HG02588 (cell line): ENCODE results near the gene ANKRD65.
A peak's percentile ranks its signal among the peaks of the same experiment; 100 is the strongest.
"Not testable (repeated sequence)": the region's sequence is repeated elsewhere in the genome, so short reads cannot be mapped to it uniquely, and the experiment has no call there.

Experiments
- ATAC-seq: cut with Tn5 transposase; IDR thresholded peaks from one replicate; pipeline ENCODE4 v1.9.1; 2021; ENCODE audit warnings: mild to moderate bottlenecking, moderate library complexity; ENCODE audit not compliant: unreplicated experiment

ANKRD65 gene

DNA sequence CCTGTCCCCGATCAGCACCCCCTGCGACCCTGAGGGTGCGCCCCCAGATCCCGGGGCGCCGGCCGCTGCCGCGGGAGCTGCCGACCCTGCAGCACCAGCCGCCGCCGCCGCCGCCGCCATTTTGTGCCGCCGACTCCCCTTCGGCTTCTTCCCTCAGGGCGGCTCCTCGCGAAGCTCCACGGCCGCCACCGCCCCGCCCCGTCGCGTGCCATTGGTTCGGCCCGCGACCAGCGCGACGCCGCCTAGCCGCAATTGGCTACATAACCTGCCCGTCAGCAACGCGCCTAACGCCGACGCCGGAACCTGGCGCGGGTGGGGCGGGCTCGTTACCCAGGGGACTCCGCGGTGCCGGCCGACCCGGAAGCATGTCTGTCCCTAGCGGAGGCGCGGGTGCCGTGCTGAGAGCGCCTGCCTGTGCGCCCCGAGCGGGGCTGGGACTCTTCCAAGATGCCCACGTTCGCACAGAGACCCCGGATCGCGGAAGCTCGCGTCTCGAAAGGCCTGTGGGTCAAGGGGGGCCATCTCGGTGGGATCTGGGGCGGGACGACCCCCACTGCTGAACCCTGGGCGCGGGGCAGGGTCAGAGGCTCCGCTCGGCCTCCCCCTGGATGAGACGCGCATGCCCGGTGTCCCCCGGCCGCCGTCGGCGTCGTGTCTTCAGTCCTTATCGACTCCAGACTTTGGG is 21.7 kb downstream of the ANKRD65 start, which contains the start of gene CCNL2:
Gene CCNL2 (minus strand): TSS at position 149 of the 685 bp plus-strand sequence. CDS start 29 bp downstream, at position 120.
- peak; percentile 89 for ATAC-seq

DNA sequence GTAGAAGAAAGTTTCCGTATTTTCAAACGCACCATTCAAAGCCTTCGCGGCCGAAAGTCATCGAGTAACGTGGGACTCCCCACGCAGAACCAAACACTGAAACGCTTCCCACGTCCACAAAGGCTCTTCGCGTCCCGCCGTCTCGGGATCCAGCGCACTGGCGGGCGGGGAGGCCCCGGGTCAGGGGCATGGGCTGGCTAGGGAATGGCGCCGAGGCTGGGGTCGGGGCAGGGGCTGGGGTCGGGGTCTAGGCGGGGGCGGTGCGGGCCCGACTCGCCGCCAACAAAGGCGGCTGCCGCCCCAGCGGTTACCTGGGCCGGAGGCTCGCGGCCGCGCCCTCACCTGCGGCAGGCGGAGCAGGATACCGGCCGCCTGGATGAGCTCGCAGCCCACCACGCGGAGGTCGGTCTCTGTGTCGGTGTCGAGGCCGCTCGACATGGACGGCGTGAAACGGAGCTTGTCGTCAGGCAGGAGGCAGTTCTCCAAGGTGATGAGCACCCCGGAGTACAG is 22.3 kb downstream of the ANKRD65 start:
- ATAC-seq, result peak; percentile 11

DNA sequence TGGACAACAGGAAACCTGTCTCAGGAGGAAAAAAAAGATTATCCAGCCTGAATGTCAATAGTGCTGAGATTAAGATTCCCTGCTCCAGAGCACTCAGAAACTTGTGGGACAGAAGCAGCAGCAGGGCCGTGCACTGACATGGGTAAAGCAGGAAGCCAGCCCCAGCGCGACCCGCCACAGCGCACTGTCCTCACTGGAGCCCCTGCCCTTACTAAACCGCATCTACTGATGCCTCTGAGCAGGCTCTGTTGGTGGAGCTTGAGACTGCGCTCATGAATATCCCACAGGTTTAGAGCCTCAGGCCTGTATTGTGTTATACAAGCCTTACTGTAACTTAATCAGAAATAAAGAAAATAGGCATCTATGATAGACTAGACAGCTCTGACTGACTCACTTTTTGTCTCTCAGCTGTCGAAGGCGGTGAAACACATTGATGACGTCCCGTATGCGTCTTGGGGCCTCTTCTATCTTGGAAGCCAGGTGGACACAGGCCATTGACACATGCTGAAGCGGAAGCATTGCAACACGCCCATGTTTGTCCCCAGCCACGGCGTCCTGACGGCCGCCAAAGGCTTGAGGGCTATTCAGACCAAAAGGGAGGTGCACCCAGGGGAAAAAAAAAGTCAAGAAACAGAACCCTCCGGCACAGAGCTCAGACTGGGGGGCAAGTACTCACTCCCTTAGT is 23.1 kb downstream of the ANKRD65 start:
- ATAC-seq, result no peak

DNA sequence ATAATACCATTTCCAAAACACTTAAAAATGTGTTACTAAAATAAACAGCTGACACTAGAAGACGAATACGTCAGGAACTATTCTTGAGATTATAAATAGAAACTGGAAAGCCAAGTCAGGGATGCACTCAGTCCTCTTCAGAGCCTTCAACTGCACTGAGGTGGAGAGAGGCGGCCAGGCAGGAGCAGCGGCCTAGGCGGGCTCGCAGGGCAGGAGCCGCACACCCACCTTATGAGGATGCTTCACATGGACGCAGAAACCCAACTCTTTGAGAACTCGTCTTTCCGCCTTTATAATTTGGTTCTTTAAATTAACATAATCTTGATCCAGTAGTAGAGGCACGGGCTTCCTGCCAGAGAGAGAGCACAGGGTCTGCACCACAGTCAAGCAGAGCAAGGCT is 25.9 kb downstream of the ANKRD65 start:
- no peak for ATAC-seq

DNA sequence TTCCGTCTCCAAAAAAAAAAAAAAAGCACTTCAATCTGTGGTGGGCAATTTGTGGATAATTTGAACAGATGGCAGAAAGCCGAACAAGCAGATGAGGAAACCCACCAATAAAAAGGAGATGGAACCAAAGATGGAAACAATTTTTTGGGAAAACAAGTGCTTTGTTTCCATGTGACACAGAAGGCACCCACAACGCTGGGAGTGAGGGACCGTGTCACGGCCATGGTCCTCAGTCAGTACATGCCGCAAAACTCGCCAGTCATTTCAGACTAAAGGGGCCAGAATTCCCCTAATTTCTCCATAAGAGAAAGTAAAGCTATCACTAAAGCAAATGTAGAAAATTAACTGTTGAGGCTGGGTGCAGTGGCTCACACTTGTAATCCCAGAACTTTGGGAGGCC is 27.0 kb downstream of the ANKRD65 start:
- ATAC-seq, result no peak

DNA sequence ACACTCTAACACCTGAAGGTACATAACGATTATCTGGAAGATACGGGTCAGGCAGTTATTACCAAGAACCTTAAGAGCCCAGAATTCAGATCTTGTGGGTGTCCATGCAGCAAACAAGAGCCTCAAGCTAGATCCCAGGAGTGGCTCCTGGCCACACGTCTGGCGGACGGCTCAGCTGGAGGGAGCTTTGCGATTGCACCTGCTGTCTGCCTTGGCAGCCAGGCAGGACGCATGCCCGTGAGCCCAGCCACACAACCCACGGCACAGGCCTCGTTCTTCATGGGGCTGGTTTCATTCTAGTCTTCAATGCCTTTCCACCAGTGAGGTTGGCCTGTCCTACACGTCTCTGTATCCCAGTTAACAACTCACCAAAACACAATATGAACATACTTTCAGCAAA is 27.6 kb downstream of the ANKRD65 start:
- ATAC-seq, result no peak

DNA sequence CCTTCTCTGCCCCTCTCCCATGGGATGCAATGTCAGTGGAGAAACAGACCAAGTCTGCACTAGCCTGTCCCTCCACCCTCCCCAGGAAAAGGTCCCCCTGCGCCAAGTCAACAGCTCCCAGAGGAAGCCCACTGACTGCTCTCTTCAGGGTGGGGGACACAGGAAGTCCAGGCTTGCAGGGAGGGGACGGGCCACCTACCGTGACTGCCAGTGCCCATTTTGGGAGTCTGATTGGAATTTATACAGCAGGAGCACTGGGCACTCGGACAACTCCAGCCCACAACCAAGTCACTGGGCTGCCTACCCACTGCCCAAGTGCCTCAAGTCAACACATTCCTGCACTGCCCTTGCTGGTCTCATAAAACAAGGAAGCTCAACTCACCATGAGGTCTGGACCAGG is 28.1 kb downstream of the ANKRD65 start:
- no peak for ATAC-seq

DNA sequence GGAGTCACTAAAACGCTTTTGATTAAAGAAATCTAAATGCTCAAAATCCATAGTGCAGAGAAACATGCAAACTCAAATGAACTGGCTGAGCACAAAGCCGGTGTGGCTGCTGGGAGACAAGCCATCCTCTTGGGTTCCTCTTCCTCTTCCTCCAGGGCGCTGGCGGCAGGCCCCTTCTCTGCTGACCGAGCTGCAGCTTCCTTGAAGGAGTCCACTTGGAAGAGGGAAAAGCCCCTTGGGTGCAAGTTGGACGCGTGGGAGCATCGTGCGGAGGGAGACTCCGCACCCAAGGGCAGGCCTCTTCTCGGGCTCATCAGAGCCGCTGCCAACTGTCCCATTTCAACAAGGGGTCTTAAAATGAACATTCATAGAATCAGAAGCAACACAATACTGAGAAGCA is 29.9 kb downstream of the ANKRD65 start:
- no peak for ATAC-seq

DNA sequence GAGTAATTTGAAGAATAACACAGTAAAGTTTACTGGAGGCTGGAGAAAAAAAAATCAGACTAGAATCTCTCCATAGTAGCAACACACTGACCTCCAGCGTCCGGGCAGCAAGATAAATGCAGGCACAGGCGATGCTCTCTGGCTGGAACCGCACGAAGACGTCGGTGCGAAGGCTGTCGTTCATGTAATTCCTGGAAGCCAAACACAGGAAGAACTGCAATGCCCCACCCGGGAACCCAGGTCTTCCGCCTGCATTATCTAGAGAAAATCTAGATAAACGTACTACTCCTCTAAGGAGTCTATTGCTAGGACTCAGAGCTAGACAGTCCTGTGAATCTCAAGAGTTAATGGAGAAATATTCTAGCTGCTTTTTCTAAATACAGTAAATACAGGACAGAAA is 30.4 kb downstream of the ANKRD65 start:
- no peak for ATAC-seq

DNA sequence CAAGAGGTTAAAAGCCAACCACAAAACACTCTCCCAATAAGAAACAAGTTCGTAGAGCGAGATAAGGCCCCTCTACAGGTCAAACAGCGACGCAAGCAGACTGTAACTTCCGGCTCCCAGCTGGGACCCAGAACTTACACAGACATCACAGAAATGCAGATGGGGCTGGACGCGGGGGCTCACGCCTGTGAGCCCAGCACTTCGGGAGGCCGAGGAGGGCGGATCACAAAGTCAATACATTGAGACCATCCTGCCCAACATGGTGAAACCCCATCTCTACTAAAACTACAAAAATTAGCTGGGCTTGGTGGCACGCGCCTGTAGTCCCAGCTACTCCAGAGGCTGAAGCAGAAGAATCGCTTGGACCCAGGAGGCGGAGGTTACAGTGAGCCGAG is 33.0 kb downstream of the ANKRD65 start:
- ATAC-seq, result no peak

DNA sequence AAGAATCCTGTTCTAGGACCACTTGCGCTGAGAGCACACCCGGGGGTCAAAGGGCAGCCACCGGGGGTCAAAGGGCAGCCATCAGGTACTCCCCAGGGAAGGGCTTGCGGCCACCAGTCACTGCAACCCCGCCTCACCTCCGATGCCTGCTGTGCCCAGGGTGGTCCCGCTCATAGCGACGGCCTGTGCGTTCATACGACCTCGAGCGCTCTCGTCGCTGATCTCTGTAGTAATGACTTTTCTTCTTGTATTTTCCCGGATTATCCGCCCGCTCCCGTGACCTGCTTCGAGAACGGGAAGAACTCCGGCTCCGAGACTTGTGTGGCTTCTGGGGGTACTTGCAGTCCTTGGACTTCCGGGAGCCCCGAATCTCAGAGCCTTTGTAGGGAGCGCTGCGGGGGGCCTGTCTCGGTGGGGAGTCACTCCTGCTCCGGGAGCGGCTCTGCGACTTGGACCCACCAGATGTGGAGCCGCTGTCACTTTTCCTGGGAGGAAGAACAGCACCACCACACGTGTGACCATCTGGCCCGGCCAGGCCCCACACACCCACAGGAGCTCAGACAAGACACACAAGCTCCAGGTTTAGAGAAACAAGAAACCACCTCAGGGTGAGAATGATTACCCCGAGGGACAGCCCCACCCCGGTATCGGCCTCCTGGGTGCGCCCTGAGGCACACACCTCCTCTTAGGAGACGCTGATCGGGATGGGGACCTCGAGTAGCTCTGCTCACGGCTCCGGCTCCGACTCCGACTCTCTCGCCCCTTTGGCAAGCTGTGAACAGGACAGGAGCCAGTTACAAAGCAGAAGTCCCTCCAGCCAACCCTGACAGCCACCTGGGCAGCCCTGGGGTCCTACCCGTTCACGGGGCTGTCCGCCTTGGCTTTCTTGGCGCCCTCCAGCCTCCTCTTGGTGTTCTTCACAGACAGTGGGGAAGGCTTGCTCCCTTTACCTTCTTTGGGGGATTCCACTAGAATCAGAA is 33.7 kb downstream of the ANKRD65 start:
- no peak for ATAC-seq

DNA sequence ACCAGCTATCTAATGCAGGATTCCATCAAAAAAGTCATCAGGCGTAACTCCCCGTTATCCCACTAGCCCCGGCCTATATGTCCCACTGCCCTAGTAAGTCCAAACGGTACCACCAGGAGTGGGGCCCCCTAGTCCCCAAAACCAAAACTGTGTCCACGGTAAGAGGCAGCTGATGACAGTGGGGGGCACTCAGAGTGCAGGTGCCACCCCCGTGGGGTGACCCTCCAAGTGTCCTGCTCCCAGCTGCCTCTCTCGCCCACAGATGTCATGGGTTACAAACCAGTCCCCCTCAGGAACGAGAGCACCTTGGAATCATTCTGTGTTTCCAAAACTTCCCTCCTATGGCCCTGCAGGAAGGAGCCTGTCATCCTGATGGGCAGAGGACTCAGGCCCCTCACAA is 35.1 kb downstream of the ANKRD65 start:
- ATAC-seq, result no peak

DNA sequence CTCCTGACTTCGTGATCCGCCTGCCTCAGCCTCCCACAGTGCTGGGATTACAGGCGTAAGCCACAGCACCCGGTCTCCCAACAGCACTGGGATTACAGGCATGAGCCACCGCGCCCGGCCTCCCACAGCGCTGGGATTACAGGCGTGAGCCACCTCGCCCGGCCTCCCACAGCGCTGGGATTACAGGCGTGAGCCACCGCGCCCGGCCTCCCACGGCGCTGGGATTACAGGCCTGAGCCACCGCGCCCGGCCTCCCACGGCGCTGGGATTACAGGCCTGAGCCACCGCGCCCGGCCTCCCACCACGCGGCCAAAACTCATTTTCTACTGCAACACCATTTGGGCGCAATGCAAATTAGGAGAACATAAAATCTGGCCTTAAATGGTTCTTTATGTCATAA is 35.7 kb downstream of the ANKRD65 start:
- not testable (repeated sequence) for ATAC-seq

DNA sequence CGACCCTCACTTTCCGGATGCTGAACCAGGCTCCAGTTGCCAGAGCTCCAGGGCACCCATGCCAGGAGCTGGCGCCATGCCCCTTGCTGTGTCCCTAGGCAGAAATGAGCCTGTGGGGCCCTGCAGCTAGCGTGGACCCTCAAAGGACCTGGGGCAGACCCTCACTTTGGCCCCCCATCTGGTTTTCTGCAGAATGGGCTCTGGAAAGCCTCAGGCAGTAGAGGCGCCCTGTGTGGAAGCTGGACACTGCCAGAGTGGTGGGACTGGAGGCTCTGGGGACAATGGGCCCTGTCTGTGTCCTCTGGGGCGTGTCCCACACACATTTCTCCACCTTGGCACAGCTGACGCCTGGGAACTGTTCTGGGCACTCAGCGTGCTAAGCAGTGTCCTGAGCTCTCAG is 39.8 kb downstream of the ANKRD65 start:
- no peak for ATAC-seq

DNA sequence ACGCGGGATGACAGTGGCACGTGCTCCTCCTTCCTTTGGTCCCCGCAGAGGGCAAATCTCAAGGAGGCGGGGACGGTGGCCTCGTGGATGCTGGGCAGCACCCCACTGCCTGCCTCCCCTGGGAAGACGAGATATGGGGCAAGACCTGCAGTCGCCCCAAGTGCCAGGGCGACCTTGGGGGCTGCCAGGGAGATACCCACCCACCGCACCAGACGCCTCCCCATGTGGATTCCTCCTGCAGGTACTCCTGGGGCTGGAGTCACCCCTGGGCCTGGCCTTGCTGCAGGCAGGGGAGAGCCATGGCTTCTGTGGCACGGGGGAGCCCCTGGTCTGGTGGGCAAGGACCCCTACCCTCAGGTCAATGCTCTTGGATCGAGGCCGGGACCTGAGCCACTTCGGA is 40.2 kb downstream of the ANKRD65 start:
- ATAC-seq, result no peak

DNA sequence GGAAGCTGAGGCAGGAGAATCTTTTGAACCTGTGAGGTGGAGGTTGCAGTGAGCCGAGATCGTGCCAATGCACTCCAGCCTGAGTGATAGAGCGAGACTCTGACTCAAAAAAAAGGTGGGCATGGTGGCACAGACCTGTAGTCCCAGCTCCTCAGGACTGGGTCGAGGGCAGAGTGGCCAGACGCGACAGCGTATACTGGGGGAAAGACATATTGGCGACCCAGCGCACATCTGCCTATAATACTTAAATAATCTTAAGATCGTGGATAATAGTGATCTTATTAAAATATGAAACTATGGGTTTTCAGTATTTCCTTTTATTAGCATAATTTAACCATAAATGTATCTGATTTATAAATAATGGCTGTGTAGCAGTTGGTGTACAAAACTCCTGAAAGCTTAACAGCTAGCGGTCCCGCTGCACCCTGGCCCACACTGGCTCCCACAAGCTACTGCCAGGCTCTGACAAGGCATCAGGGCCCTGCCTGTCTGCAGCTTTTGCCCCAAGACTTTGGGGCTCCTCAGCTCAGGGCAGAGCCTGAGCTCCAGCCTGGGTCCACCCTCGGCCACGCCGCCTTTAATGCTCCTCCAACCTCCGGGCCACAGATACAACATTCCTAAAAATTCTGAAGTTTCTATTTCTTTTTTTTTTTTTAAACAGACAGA is 43.4 kb downstream of the ANKRD65 start:
- no peak for ATAC-seq

DNA sequence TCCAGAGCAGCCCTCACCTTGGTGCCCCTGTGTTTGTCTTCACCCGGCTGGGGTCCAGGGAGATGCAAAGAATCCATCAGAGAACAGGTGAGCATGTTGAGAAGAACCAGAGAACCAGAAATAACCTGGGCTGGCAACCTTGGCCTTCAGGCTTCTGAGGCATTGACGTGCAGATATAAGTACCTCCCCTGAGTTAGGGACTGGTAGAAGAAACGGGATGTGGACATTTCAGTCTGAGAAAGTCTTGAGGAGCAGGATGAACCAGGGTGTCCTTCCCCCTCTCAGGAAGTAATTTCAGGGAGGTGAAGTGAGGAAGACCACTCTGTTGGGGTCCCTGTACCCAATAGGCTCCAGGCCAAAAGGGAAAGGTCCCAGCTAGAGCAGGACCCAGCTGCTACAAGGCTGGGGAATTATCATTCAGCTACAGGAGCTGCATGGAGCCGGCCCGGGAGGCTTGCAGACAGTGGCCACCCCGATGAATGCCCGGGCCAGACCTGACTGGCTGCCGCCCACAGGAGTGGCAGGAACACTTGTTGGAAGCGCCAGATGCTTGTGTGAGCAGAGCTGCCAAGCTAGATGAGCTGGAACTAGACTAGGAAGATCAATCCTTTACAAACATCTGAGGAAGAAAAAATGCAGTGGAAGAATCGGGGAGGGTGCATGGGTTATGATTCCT is 44.4 kb downstream of the ANKRD65 start:
- no peak for ATAC-seq

DNA sequence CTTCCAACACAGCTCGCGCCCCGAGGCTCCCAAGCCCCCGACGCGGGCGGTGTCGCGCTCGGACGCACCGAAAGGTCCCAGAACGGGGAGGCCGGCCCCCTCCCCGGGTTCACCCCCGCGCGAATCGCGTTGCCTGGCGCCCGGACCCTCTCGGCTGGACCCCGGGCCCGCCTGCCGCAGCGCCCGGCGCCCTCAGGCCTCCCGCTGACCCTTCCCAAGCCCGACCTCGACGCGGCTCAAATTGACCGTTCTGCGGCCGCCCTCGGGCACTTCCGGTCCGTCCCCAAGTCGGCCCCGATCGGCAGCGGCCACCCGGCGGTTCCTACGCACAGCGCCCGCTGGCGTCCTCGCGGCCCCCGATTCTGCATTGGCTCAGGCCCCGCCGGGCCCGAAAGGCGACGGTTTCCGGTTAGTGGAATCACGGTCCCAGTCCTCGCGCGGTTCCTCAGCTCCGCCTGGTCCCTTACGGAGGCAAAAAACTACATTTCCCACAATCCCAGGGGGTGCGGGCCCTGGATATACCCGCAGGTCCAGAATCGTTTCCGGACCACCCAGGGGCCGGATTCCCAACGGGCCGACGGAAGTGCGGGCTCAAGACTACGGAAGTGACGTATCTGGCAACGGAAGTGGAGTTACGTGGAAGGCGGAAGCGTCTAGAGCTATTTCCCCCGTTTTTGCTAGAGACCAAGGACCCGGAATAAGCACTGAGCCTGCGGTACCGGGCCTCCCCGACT is 46.0 kb downstream of the ANKRD65 start, which contains the start of gene AURKAIP1:
Gene AURKAIP1 (minus strand): TSS at position 279 of the 734 bp plus-strand sequence. CDS start 451 bp downstream, outside the sequence.
- peak; percentile 76 for ATAC-seq

DNA sequence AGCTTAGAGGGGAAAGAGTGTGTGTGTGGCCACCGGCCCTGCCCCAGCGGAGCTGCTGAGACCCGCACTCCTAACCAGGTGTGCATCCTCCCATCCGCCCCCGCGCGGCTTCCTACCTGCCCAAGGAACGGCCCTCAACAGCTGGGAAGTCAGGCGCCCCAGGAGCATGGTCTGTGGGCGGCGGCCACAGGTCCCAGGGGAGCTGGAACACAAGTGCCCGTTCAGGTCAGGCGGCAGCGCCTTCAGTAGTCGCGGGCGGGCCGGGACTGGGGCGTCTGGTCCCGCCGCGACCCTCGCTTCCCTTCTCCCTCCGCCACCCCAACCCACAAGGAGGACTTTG is 46.5 kb downstream of the ANKRD65 start:
- peak; percentile 2 for ATAC-seq
